GM12878 (cell line): ENCODE data around the gene BPGM. TPM values are rescaled to one million over a fixed set of nuclear protein-coding genes. Genes with fewer than 3 reads are reported as not detected.

Experiments used
- ATAC-seq: fragments of 200-7000 bp; cut with Tn5 transposase; 3 replicates; pipeline ENCODE4 v1.9.1; 2020; ENCODE audit warnings: mild to moderate bottlenecking, moderate library complexity
- BruUV-seq: library from RNA; stranded (reverse); fragments of 400-500 nt; replicated peaks from 2 replicates; lab custom pipeline; 2021; lab: Mats Ljungman, UMichigan
- CTCF ChIA-PET: fragments of 300-600 bp; sonication (Branson Sonifier 250); formaldehyde crosslinking; extraction: SDS; loops from one replicate; lab custom pipeline; 2021; ENCODE audit warnings: inconsistent platforms; lab: Yijun Ruan, JAX
- POLR2A ChIA-PET: fragments of 350-600 bp; formaldehyde crosslinking; extraction: SDS; loops from one replicate; lab custom pipeline; 2021; ENCODE audit warnings: inconsistent platforms; lab: Charles Lee
- RAD21 ChIA-PET: fragments of 300-600 bp; sonication (Branson Sonifier 250); formaldehyde crosslinking; loops from one replicate; lab custom pipeline; 2023; ENCODE audit warnings: antibody characterized with exemption; ENCODE audit not compliant: unreplicated experiment; lab: Charles Lee
- SMC1A ChIA-PET: fragments of 300-600 bp; sonication (Branson Sonifier 250); formaldehyde crosslinking; loops from one replicate; lab custom pipeline; 2023; ENCODE audit not compliant: unreplicated experiment, uncharacterized antibody; lab: Charles Lee
- DNase-seq: peaks from one replicate; pipeline ENCODE4 v3.0.0-alpha.2; 2011; ENCODE audit warnings: low read depth, low spot score
- FAIRE-seq: peaks from 3 replicates; lab custom pipeline; 2011; peaks lifted over from hg19 to GRCh38; lab: Jason Lieb, UNC
- H2AFZ ChIP-seq: 2 replicates; pipeline ENCODE4 v1.6.0; 2011; ENCODE audit warnings: low read depth, low read length, control low read depth; ENCODE audit not compliant: control insufficient read depth
- H3K27ac ChIP-seq: 2 replicates; pipeline ENCODE4 v1.5.1; 2011; ENCODE audit warnings: control low read depth; ENCODE audit not compliant: control insufficient read depth, insufficient read depth
- H3K27me3 ChIP-seq, 2 experiments: replicated peaks in 1 of 2; 2 replicates each; pipeline versions ENCODE4 v1.6.0 to v1.6.1; 2011; ENCODE audit warnings: low read length in 1 of 2; ENCODE audit not compliant: control insufficient read depth in 2 of 2, insufficient read depth in 2 of 2
- H3K36me3 ChIP-seq, 2 experiments: 2 replicates each; pipeline ENCODE4 v1.5.1; 2011; ENCODE audit warnings: low read length in 1 of 2; ENCODE audit not compliant: control insufficient read depth in 2 of 2, insufficient read depth in 2 of 2
- H3K4me1 ChIP-seq: 2 replicates; pipeline ENCODE4 v1.6.1; 2011; ENCODE audit warnings: mild to moderate bottlenecking, low read length, moderate library complexity, mixed read lengths; ENCODE audit not compliant: control insufficient read depth, insufficient read depth
- H3K4me2 ChIP-seq: 2 replicates; pipeline ENCODE4 v1.6.0; 2011; ENCODE audit warnings: control low read depth; ENCODE audit not compliant: control insufficient read depth, insufficient read depth
- H3K4me3 ChIP-seq: fragments of 200-600 bp; sonication (generic); 2 replicates; pipeline ENCODE4 v1.5.1; 2016
- H3K79me2 ChIP-seq: 2 replicates; pipeline ENCODE4 v1.6.0; 2011; ENCODE audit warnings: low read length; ENCODE audit not compliant: control insufficient read depth, insufficient read depth
- H3K9ac ChIP-seq: 2 replicates; pipeline ENCODE4 v1.8.0; 2011; ENCODE audit warnings: low read length, control low read depth, mixed read lengths; ENCODE audit not compliant: control insufficient read depth, insufficient read depth
- H3K9me3 ChIP-seq: replicated peaks from 3 replicates; pipeline ENCODE4 v1.5.1; 2011; ENCODE audit warnings: mild to moderate bottlenecking, low read length; ENCODE audit not compliant: control insufficient read depth, insufficient read depth
- H4K20me1 ChIP-seq: 2 replicates; pipeline ENCODE4 v1.6.0; 2011; ENCODE audit not compliant: control insufficient read depth, insufficient read depth
- ATF7 ChIP-seq: fragments of 450-650 bp; IDR thresholded peaks from 2 replicates; pipeline ENCODE4 v1.6.1; 2016; ENCODE audit warnings: low read depth, mild to moderate bottlenecking
- BCL11A ChIP-seq: IDR thresholded peaks from 2 replicates; pipeline ENCODE4 v1.6.1; 2011; ENCODE audit warnings: low read depth, low read length
- CEBPB ChIP-seq, 2 experiments: fragments of 150-350 bp in 1 of 2; IDR thresholded peaks; 2 replicates each; pipeline ENCODE4 v1.6.1; 2012 to 2014; ENCODE audit warnings: low read depth in 2 of 2, low read length in 2 of 2, borderline replicate concordance in 1 of 2, inconsistent platforms in 1 of 2
- CHD2 ChIP-seq: IDR thresholded peaks from 2 replicates; pipeline ENCODE4 v1.6.1; 2011; ENCODE audit warnings: low read depth, low read length, improper control_type of control experiment, borderline replicate concordance
- CREM ChIP-seq: IDR thresholded peaks from 2 replicates; pipeline ENCODE4 v1.6.1; 2014; ENCODE audit warnings: antibody characterized with exemption, low read depth
- DPF2 ChIP-seq: fragments of 450-650 bp; IDR thresholded peaks from 2 replicates; pipeline ENCODE4 v1.6.1; 2017; ENCODE audit warnings: mild to moderate bottlenecking
- EED ChIP-seq: sonication (generic); IDR thresholded peaks from 2 replicates; pipeline ENCODE4 v1.6.1; 2016; ENCODE audit warnings: antibody characterized with exemption, low read depth
- EGR1 ChIP-seq, 2 experiments: IDR thresholded peaks; 1 replicate in 1 of 2; 2 replicates in 1 of 2; pipeline ENCODE4 v1.6.1; 2011 to 2012; ENCODE audit warnings: low read depth in 2 of 2, low read length in 2 of 2, borderline replicate concordance in 1 of 2, mild to moderate bottlenecking in 1 of 2, moderate library complexity in 1 of 2
- FOXM1 ChIP-seq: IDR thresholded peaks from 2 replicates; pipeline ENCODE4 v1.6.1; 2012; ENCODE audit warnings: low read depth, mild to moderate bottlenecking, inconsistent platforms, low read length, moderate library complexity
- IRF4 ChIP-seq: IDR thresholded peaks from 2 replicates; pipeline ENCODE4 v1.6.1; 2011; ENCODE audit warnings: low read depth, low read length
- KAT2A ChIP-seq: conservative IDR thresholded peaks from 2 replicates; pipeline ENCODE4 v1.6.1; 2011; ENCODE audit warnings: low read depth, low read length; ENCODE audit not compliant: control insufficient read depth
- KLF5 ChIP-seq: fragments of 450-650 bp; IDR thresholded peaks from 2 replicates; pipeline ENCODE4 v1.6.1; 2014; ENCODE audit warnings: mild to moderate bottlenecking; ENCODE audit not compliant: partially characterized antibody
- MEF2A ChIP-seq: IDR thresholded peaks from 2 replicates; pipeline ENCODE4 v1.6.1; 2011; ENCODE audit warnings: low read depth, mild to moderate bottlenecking, low read length, moderate library complexity; ENCODE audit not compliant: insufficient read depth
- MEF2B ChIP-seq: fragments of 450-650 bp; IDR thresholded peaks from 2 replicates; pipeline ENCODE4 v1.6.1; 2018; ENCODE audit warnings: mild to moderate bottlenecking, moderate library complexity; ENCODE audit not compliant: partially characterized antibody, poor library complexity, severe bottlenecking
- NBN ChIP-seq: fragments of 450-650 bp; IDR thresholded peaks from 2 replicates; pipeline ENCODE4 v1.6.1; 2016
- NFIC ChIP-seq: IDR thresholded peaks from 2 replicates; pipeline ENCODE4 v1.6.1; 2012; ENCODE audit warnings: low read depth, mild to moderate bottlenecking, inconsistent platforms, low read length, moderate library complexity
- NR2F1 ChIP-seq: fragments of 450-650 bp; conservative IDR thresholded peaks from 2 replicates; pipeline ENCODE4 v1.6.1; 2017; ENCODE audit warnings: mild to moderate bottlenecking
- PAX5 ChIP-seq: IDR thresholded peaks from 2 replicates; pipeline ENCODE4 v1.6.1; 2011; ENCODE audit warnings: low read depth, low read length, borderline replicate concordance
- SMAD1 ChIP-seq: fragments of 450-650 bp; IDR thresholded peaks from 2 replicates; pipeline ENCODE4 v1.6.1; 2018; ENCODE audit warnings: mild to moderate bottlenecking, low read depth; ENCODE audit not compliant: partially characterized antibody
- SUZ12 ChIP-seq: fragments of 200-600 bp; sonication (generic); IDR thresholded peaks from one replicate; pipeline ENCODE4 v1.6.1; 2018; ENCODE audit warnings: antibody characterized with exemption, mild to moderate bottlenecking; ENCODE audit not compliant: unreplicated experiment
- ZNF24 ChIP-seq: fragments of 450-650 bp; IDR thresholded peaks from 2 replicates; pipeline ENCODE4 v1.6.1; 2017; ENCODE audit warnings: antibody characterized with exemption, mild to moderate bottlenecking
- WGBS: methylation state at CpG from one replicate; pipeline ENCODE4 v1.1.6; 2016; ENCODE audit warnings: low lambda C conversion rate; ENCODE audit not compliant: insufficient replicate concordance, insufficient coverage; ENCODE audit errors: missing lambda C conversion rate; 5-methylcytosine and 5-hydroxymethylcytosine counted together
- in situ Hi-C: fragments of 300-500 bp; cut with MboI; formaldehyde crosslinking; loops from 9 replicates; pipeline ENCODE4 v1.14.3; 2018; ENCODE audit warnings: mixed read lengths
- intact Hi-C: fragments of 100-400 bp; cut with micrococcal nuclease; formaldehyde crosslinking; loops from one replicate; pipeline ENCODE4 v1.14.2; 2022; ENCODE audit not compliant: unreplicated experiment
- polyA plus RNA-seq, 11 experiments: library from polyadenylated mRNA; depleted of rRNA in 4 of 11; unstranded in 6 of 11; stranded (reverse) in 5 of 11; fragments of >200 nt; fragmentation: Nextera tagmentation in 4 of 11; fragmentation: Illumina TruSeq in 1 of 11; extraction: Ambion mirVana in 4 of 11; extraction: Trizol in 1 of 11; gene quantifications; 1 replicate in 1 of 11; 2 replicates in 10 of 11; pipeline versions ENCODE4 v1.2.1 to v1.2.3, GENCODE V29; 2011 to 2016; ENCODE audit warnings: inconsistent platforms in 2 of 11, missing spikeins in 2 of 11, low read depth in 1 of 11
- total RNA-seq, 4 experiments: library from RNA; depleted of rRNA in 3 of 4; stranded (reverse); fragments of >200 nt in 3 of 4; fragmentation: Illumina TruSeq in 1 of 4; extraction: Trizol in 1 of 4; gene quantifications; 2 replicates each; pipeline versions ENCODE4 v1.2.1 to v1.2.3, GENCODE V29; 2013 to 2021
- TF ChIP-seq, protein P1 (sequence below): fragments of 450-650 bp; IDR thresholded peaks from 2 replicates; pipeline ENCODE4 v1.6.1; 2017; ENCODE audit warnings: borderline replicate concordance
- TF ChIP-seq, protein P2 (sequence below): IDR thresholded peaks from 2 replicates; pipeline ENCODE4 v1.6.1; 2012; ENCODE audit warnings: low read depth, low read length, improper control_type of control experiment
- TF ChIP-seq, protein P3 (sequence below): IDR thresholded peaks from 2 replicates; pipeline ENCODE4 v1.6.1; 2011; ENCODE audit warnings: low read depth, low read length, improper control_type of control experiment, borderline replicate concordance

Gene BPGM
- total and polyA plus RNA-seq, 10 of the 15 experiments (the other 5 are each of a cell fraction or from before 2014, with no cell fraction given), result 9.0 to 20.1 (median 15.2) TPM

DNA sequence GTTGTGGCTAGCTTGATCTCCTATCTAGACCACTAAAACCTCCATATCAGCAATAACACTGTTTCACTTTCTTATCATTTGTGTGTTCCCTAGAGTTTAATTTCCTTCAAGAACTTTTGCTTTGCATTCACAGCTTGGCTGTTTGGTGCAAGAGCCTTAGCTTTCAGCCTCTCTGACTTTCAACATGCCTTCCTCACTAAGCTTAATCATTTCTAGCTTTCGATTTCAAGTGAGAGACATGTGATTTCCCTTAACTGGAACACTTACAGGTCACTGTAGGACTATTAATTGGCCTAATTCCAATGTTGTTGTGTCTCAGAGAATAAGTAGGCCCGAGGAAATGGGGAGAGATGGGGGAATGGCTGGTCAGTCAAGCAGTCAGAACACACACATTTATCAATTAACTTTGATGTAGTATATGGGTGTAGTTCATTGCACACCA is 10.6 kb upstream of the BPGM start:
- intact Hi-C loops, result no loop called here
- Histone ChIP-seq H3K36me3 (no peaks in the 10 kb centered on the region), H3K4me3 (no peak overlapping the region), H3K9ac (no peak overlapping the region), H4K20me1 (no peaks in the 10 kb centered on the region), H3K27me3 (no peaks in the 10 kb centered on the region), H3K9me3 (no peaks in the 10 kb centered on the region), H3K27ac (no peak overlapping the region), H2AFZ (no peak overlapping the region), H3K4me2 (no peak overlapping the region; the same call in 1 of the 2 replicates), H3K79me2 (no peaks in the 10 kb centered on the region), H3K4me1 (peaks cover 16% of the 10 kb centered on the region)
- in situ Hi-C loops, result no loop called here
- FAIRE-seq (peak; percentile 88), DNase-seq (peak; percentile 73), ATAC-seq (peak; percentile 96)
- 0% methylated on average over 2 of the region's 2 CpGs for WGBS
- RAD21 ChIA-PET, result interaction anchor here (0.6 to 7.9 kb wide), 23 partner anchors 10 to 830 kb away, joined by 3 to 112 read pairs (median 4); partner anchors contain the start of genes BPGM and TMEM140
- POLR2A ChIA-PET, result interaction anchor here (1.1 to 7.3 kb wide), 2 partner anchors 11 to 301 kb away, joined by 4 to 78 read pairs; partner anchors contain the start of gene BPGM
- CTCF ChIA-PET, result interaction anchor here (0.7 to 9.5 kb wide), 25 partner anchors 10 to 699 kb away, joined by 3 to 168 read pairs (median 8); partner anchors contain the start of genes AGBL3, BPGM and CYREN
- BruUV-seq, result no TSS peak
- SMC1A ChIA-PET, result interaction anchor here (0.6 to 7.9 kb wide), 24 partner anchors 12 to 699 kb away, joined by 3 to 124 read pairs (median 6); partner anchors contain the start of genes AKR1B15, BPGM and CYREN
- TF ChIP-seq SMAD1 (peak; percentile 83), MEF2A (peak; percentile 44; the same call in 1 of the 2 replicates), NR2F1 (0 out of 2 replicates have a peak, but pooled peaks have one; percentile 44), BCL11A (0 out of 2 replicates have a peak, but pooled peaks have one; percentile 25), KLF5 (no peak), ATF7 (peak; percentile 59), ZNF24 (no peak), FOXM1 (no peak), NBN (peak; percentile 69; the same call in 1 of the 2 replicates), PAX5 (peak; percentile 57; the same call in 1 of the 2 replicates), SUZ12 (no peak), CREM (peak; percentile 52; the same call in 1 of the 2 replicates), MEF2B (peak; percentile 51), DPF2 (peak; percentile 79), CEBPB (IDR thresholded peaks at IDR 0.05; ENCODE audit: borderline replicate concordance in 1 of 2, low read depth in 2 of 2, low read length in 2 of 2) (no peak), NFIC (peak; percentile 67; the same call in 1 of the 2 replicates), EED (no peak; the same call in 1 of the 2 replicates), IRF4 (peak; percentile 95), CHD2 (0 out of 2 replicates have a peak, but pooled peaks have one; percentile 31), KAT2A (no peak), EGR1 (IDR thresholded peaks at IDR 0.05; ENCODE audit: borderline replicate concordance in 1 of 2, low read depth in 2 of 2, low read length in 2 of 2) (no peak)
- TF ChIP-seq, protein P1, sequence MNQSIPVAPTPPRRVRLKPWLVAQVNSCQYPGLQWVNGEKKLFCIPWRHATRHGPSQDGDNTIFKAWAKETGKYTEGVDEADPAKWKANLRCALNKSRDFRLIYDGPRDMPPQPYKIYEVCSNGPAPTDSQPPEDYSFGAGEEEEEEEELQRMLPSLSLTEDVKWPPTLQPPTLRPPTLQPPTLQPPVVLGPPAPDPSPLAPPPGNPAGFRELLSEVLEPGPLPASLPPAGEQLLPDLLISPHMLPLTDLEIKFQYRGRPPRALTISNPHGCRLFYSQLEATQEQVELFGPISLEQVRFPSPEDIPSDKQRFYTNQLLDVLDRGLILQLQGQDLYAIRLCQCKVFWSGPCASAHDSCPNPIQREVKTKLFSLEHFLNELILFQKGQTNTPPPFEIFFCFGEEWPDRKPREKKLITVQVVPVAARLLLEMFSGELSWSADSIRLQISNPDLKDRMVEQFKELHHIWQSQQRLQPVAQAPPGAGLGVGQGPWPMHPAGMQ, result no peak
- TF ChIP-seq, protein P2, sequence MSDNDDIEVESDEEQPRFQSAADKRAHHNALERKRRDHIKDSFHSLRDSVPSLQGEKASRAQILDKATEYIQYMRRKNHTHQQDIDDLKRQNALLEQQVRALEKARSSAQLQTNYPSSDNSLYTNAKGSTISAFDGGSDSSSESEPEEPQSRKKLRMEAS, result no peak
- TF ChIP-seq, protein P3, sequence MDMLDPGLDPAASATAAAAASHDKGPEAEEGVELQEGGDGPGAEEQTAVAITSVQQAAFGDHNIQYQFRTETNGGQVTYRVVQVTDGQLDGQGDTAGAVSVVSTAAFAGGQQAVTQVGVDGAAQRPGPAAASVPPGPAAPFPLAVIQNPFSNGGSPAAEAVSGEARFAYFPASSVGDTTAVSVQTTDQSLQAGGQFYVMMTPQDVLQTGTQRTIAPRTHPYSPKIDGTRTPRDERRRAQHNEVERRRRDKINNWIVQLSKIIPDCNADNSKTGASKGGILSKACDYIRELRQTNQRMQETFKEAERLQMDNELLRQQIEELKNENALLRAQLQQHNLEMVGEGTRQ, result no peak; the same call in 1 of the 2 replicates
